Keratinocyte (primary cell): Measurements from ENCODE around the gene CACNA1C. TPM values are rescaled to one million over a fixed set of nuclear protein-coding genes. Genes with fewer than 3 reads are reported as not detected.
A peak's percentile ranks its signal among the peaks of the same experiment; 100 is the strongest.

Experiments
- DNase-seq: peaks from one replicate; pipeline ENCODE4 v3.0.0-alpha.2; 2011; ENCODE audit warnings: low read depth, missing footprints, low spot score
- FAIRE-seq: peaks from 2 replicates; lab custom pipeline; 2011; peaks lifted over from hg19 to GRCh38; lab: Jason Lieb, UNC
- H2AFZ ChIP-seq: 2 replicates; pipeline ENCODE4 v1.6.0; 2012; ENCODE audit warnings: low read length, control low read depth, inconsistent platforms; ENCODE audit not compliant: control insufficient read depth
- H3K27ac ChIP-seq: 2 replicates; pipeline ENCODE4 v1.5.1; 2011; ENCODE audit warnings: low read length; ENCODE audit not compliant: control insufficient read depth, insufficient read depth
- H3K27me3 ChIP-seq: 3 replicates; pipeline ENCODE4 v1.6.0; 2011; ENCODE audit warnings: low read length; ENCODE audit not compliant: control insufficient read depth, insufficient read depth; ENCODE audit errors: extremely low read depth
- H3K36me3 ChIP-seq, 2 experiments: 2 replicates in 1 of 2; 3 replicates in 1 of 2; pipeline ENCODE4 v1.5.1; 2011; ENCODE audit warnings: low read length in 2 of 2, mild to moderate bottlenecking in 1 of 2; ENCODE audit not compliant: control insufficient read depth in 2 of 2, insufficient read depth in 2 of 2; ENCODE audit errors: extremely low read depth in 1 of 2
- H3K4me1 ChIP-seq: 3 replicates; pipeline ENCODE4 v1.5.1; 2011; ENCODE audit warnings: low read length; ENCODE audit not compliant: control insufficient read depth, insufficient read depth; ENCODE audit errors: extremely low read depth
- H3K4me2 ChIP-seq: 3 replicates; pipeline ENCODE4 v1.6.0; 2011; ENCODE audit warnings: low read depth, low read length; ENCODE audit not compliant: control insufficient read depth, insufficient read depth; ENCODE audit errors: extremely low read depth
- H3K4me3 ChIP-seq, 3 experiments: fragments of 200-600 bp in 1 of 3; sonication (generic) in 1 of 3; 2 replicates in 2 of 3; 3 replicates in 1 of 3; pipeline ENCODE4 v1.5.1; 2011 to 2016; ENCODE audit warnings: low read length in 3 of 3, mild to moderate bottlenecking in 3 of 3, control low read depth in 2 of 3, inconsistent platforms in 1 of 3, low read depth in 1 of 3, mixed read lengths in 1 of 3, mixed run types in 1 of 3, moderate library complexity in 1 of 3; ENCODE audit not compliant: control insufficient read depth in 2 of 3, insufficient read depth in 2 of 3; ENCODE audit errors: extremely low read depth in 1 of 3
- H3K79me2 ChIP-seq: 2 replicates; pipeline ENCODE4 v1.6.0; 2012; ENCODE audit warnings: low read length; ENCODE audit not compliant: control insufficient read depth, insufficient read depth
- H3K9ac ChIP-seq: 3 replicates; pipeline ENCODE4 v1.6.0; 2011; ENCODE audit warnings: low read length; ENCODE audit not compliant: control insufficient read depth, insufficient read depth; ENCODE audit errors: extremely low read depth
- H3K9me1 ChIP-seq: 3 replicates; pipeline ENCODE4 v1.6.0; 2011; ENCODE audit warnings: low read length; ENCODE audit not compliant: control insufficient read depth, insufficient read depth; ENCODE audit errors: extremely low read depth
- H3K9me3 ChIP-seq: 2 replicates; pipeline ENCODE4 v1.5.1; 2012; ENCODE audit warnings: low read depth, low read length; ENCODE audit not compliant: control insufficient read depth
- H4K20me1 ChIP-seq: 3 replicates; pipeline ENCODE4 v1.6.0; 2011; ENCODE audit warnings: low read length; ENCODE audit not compliant: control insufficient read depth, insufficient read depth; ENCODE audit errors: extremely low read depth
- EZH2 ChIP-seq: IDR thresholded peaks from one replicate; pipeline ENCODE4 v1.6.1; 2012; ENCODE audit warnings: inconsistent platforms, mild to moderate bottlenecking, low read length, moderate library complexity
- dilution Hi-C: fragments of 300-500 bp; cut with MboI; formaldehyde crosslinking; loops from one replicate; pipeline ENCODE4 v1.7.0; 2020; ENCODE audit warnings: low sequenced_read_pairs; ENCODE audit not compliant: extremely low pct_ligation_motif_present
- polyA plus RNA-seq, 5 experiments: library from polyadenylated mRNA; depleted of rRNA in 3 of 5; stranded (reverse) in 3 of 5; stranded (forward) in 1 of 5; unstranded in 1 of 5; fragments of >200 nt; gene quantifications; 1 replicate in 1 of 5; 2 replicates in 3 of 5; 3 replicates in 1 of 5; pipeline versions ENCODE4 v1.2.1 to v1.2.3, GENCODE V29; 2011 to 2012; ENCODE audit warnings: missing spikeins in 2 of 5, low read depth in 1 of 5, low replicate concordance in 1 of 5
- TF ChIP-seq, protein P1 (sequence below), 3 experiments: IDR thresholded peaks in 1 of 3; conservative IDR thresholded peaks in 1 of 3; optimal IDR thresholded peaks in 1 of 3; 2 replicates in 2 of 3; 3 replicates in 1 of 3; pipeline versions ENCODE3 to v1.5.1; 2011; ENCODE audit warnings: low read length in 3 of 3, mild to moderate bottlenecking in 3 of 3, moderate library complexity in 2 of 3, control low read depth in 1 of 3, inconsistent platforms in 1 of 3; ENCODE audit not compliant: insufficient read depth in 2 of 3; ENCODE audit errors: extremely low read depth in 1 of 3

Gene CACNA1C
- polyA plus RNA-seq, 1 donor (not counting 4 experiments of a cell fraction or from before 2014, with no cell fraction given): not detected

DNA sequence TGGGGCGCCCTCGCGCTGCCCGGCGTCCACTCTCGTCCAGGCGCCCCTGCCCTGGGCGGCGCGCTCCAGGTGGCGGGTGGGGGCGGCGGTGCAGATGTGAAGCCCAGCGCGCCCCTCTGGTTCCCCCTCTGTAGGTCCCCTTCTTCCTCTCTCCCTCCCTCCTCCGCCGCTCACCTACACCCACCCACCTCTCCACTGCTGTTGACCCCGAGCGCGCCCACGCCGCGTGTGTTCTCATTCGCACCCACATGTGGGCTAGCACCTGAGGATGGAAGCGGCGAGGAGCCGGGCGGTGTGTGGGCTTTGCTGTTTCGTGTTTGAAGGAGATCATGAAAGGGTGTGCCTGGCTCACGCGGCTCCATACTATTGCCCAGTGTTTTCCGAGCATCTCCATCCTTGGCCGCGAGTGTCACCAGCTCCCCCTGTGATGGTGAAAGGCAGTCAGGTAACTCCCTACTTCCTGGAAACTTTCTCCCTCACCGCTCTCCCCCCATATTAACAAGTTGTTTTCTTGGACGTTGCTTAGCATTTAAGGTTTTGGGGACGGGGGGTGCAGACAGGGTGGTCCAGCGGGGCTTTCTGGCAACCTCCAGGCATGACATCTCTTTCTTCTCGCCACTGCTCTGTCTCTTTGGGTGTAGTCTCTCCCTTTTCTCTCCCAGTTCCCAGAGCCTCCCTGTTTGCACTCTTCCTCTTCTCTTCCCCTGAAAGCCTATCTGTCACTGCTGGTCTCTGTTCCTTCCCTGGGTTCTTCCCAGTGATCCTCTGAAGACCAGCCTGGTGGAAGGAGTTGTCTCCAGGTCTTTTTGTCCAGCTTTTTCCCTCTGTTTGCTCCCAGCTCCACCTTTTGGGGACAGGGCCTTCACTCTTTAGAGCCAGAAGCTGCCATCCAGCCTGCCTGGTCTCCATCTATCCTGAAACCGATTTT lies 1.6 kb downstream of the CACNA1C start:
- no peaks in the 10 kb centered on the region for H3K36me3 ChIP-seq
- H3K27me3 ChIP-seq: peaks cover 73% of the 10 kb centered on the region
- no peaks in the 10 kb centered on the region for H3K79me2 ChIP-seq
- H3K27ac ChIP-seq: no peak overlapping the region
- H3K9ac ChIP-seq: no peak overlapping the region
- no peaks in the 10 kb centered on the region for H3K4me1 ChIP-seq
- dilution Hi-C loops: no loop called here
- H3K4me3 ChIP-seq: no peak overlapping the region
- peaks cover 2% of the 10 kb centered on the region for H4K20me1 ChIP-seq
- no peak overlapping the region for H3K4me2 ChIP-seq
- TF ChIP-seq, protein P1, sequence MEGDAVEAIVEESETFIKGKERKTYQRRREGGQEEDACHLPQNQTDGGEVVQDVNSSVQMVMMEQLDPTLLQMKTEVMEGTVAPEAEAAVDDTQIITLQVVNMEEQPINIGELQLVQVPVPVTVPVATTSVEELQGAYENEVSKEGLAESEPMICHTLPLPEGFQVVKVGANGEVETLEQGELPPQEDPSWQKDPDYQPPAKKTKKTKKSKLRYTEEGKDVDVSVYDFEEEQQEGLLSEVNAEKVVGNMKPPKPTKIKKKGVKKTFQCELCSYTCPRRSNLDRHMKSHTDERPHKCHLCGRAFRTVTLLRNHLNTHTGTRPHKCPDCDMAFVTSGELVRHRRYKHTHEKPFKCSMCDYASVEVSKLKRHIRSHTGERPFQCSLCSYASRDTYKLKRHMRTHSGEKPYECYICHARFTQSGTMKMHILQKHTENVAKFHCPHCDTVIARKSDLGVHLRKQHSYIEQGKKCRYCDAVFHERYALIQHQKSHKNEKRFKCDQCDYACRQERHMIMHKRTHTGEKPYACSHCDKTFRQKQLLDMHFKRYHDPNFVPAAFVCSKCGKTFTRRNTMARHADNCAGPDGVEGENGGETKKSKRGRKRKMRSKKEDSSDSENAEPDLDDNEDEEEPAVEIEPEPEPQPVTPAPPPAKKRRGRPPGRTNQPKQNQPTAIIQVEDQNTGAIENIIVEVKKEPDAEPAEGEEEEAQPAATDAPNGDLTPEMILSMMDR (optimal IDR thresholded peaks at IDR 0.05 in 1 of 3, IDR thresholded peaks at IDR 0.05 in 1 of 3, conservative IDR thresholded peaks at IDR 0.05 in 1 of 3; ENCODE audit: extremely low read depth in 1 of 3, insufficient read depth in 2 of 3, low read length in 3 of 3): no peak
- TF ChIP-seq EZH2: peak; percentile 98
- H2AFZ ChIP-seq: no peak overlapping the region
- H3K9me3 ChIP-seq: no peaks in the 10 kb centered on the region
- DNase-seq (no peak), FAIRE-seq (no peak)
- H3K9me1 ChIP-seq: no peaks in the 10 kb centered on the region

DNA sequence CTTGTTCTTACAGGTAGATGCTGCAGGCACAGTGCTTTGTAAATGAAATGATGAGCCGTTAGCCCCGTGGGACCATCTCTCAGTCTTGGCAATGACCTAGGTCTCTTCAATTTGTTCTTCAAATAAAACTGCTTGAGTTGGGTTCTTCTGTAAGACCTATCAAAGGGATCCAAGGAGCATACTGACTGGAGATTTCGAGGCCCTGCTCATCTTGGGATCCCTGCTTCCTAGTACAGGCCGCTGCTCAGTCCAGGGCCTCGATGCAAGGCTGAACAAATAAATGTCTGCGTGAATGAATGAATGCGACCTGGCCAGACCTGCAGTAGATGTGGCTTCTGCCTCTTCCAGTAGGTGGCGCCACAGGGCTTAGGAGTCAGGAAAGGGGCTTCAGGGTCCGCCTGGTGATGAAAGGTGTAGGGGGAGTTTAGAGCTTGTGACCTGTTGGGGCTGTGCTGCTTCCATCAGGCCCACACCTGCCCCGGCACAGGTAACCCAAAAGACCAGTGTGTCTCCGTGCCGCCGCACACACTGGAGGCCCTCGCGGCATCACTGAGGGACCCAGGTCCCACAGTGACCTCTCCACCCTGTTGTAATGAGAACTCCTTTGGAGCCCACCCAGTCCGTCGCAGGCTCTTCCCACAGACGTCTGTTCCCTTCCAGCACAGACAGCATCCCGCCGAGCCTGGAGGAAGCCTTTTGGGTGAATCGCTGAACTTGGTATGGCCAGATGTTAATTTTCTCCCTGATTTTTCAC lies 4.4 kb downstream of the CACNA1C start:
- Histone ChIP-seq H3K79me2 (no peaks in the 10 kb centered on the region), H3K4me1 (no peaks in the 10 kb centered on the region), H3K9me1 (no peaks in the 10 kb centered on the region), H3K27me3 (peaks cover 54% of the 10 kb centered on the region), H3K27ac (no peak overlapping the region), H2AFZ (no peak overlapping the region), H4K20me1 (peaks cover 2% of the 10 kb centered on the region), H3K9ac (no peak overlapping the region), H3K4me2 (no peak overlapping the region), H3K4me3 (no peak overlapping the region), H3K36me3 (no peaks in the 10 kb centered on the region), H3K9me3 (no peaks in the 10 kb centered on the region)
- dilution Hi-C loops: no loop called here
- TF ChIP-seq, protein P1 (optimal IDR thresholded peaks at IDR 0.05 in 1 of 3, IDR thresholded peaks at IDR 0.05 in 1 of 3, conservative IDR thresholded peaks at IDR 0.05 in 1 of 3; ENCODE audit: extremely low read depth in 1 of 3, insufficient read depth in 2 of 3, low read length in 3 of 3): peak; percentile 78 to 87 (median 80)
- TF ChIP-seq EZH2: no peak
- DNase-seq (no peak), FAIRE-seq (no peak)
